GM21390 (cell line): Measurements from ENCODE around the gene MTA1.

Source experiments
- ATAC-seq: cut with Tn5 transposase; IDR thresholded peaks from one replicate; pipeline ENCODE4 v1.9.1; 2021; ENCODE audit not compliant: unreplicated experiment

Gene MTA1

GRCh38 chr14:105442125-105442524 lies 22.5 kb downstream of the MTA1 start:
- ATAC-seq = no peak

DNA sequence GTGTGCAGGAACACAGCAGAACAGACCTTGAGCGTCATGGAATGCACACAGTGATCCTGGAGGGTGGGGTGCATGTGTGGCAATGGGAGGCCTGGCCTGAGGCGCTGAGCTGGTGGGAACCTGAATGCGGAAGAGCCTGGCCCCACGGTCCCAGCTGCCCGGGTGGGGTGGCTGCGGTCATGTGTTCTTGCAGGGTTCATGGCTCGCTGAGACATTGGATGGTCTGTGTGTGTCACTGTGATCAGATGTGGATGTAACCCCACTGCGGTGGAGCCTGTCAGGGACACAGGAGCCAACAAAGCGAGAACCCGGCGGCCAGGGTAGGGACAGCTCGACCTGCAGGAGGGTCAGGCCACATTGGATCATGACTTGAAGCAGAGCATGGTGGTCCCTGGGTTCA lies 23.2 kb downstream of the MTA1 start:
- no peak for ATAC-seq

DNA sequence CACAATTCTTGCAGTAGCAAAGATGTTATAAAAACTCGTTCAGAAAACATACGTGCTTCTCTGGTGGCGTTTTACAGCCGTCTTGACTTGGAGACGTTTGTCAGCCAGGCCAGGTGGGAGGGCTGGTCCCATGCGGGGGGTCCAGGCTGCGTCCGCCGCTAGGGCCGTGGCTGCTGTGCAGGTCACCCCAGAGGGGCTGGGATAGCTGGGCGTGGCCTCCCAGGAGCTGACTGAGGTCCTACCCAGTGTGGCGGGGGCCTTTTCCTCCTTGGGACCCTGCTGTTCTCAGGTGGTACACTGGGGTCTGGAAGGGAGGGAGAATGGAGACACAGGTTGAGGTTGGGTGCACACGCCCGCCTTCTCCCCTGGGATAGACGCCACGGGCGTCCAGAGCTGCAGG lies 25.2 kb downstream of the MTA1 start:
- ATAC-seq = no peak

DNA sequence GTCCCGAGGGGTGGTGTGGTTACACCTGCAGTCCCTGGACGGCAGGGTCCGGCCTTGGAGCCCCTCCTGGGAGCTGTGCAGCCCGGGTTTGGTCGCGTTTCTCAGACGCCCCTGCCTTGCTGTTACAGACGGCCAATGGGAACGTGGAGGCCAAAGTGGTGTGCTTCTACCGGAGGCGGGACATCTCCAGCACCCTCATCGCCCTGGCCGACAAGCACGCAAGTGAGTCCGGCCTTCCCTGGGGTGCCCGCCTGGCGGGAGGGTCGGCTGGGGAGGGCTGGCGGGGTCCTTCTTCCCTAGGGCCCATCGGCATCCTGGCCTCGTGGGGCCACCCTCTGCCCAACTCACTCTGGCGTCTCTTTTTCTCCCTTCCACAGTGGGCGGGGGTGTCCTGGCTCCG lies 25.7 kb downstream of the MTA1 start:
- ATAC-seq = no peak

DNA sequence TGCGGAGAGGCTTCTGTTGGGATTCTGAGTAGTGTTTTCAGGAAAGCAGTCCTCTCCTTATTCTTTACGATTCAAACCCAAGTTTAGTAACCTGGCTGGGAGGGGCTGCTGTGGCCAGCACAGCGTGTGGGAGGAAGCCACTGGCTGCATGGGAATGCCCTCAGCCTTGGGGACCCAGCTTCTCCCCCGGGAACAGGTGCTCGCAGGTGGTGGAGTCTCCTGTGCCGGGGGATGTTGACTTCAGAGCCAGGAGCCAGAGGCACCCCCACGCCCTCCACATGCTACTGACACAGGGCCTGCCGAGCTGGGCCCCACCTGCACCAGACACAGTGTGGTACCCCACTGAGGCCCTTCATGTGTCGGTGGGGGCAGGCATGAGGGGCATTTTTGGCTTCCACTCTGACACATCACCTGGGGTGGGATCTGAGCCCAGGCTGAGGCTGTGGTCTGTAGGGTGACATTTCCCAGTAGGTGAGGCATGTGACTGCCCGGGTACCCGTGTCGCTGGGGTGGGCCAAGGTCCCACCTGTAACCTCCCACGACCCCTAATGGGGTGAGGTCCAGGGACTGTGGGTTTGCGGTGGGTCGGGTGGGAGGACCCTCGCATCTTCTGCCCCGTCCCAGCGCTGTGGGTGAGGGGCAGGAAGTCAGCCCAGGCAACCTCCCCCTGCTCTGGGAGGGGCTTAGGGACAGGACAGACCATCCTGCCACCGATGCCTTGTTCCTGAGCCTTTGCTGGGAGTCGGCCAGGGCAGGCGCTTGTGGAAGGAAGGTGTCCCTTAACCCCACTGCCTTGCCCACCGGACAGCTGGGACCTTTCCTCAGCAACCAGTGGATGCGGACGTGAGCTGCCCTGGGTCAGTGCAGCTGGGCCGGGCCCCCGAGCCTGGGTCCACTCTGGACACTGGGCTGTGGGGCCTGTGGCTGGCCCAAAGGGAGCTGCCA lies 26.5 kb downstream of the MTA1 start:
- no peak for ATAC-seq

DNA sequence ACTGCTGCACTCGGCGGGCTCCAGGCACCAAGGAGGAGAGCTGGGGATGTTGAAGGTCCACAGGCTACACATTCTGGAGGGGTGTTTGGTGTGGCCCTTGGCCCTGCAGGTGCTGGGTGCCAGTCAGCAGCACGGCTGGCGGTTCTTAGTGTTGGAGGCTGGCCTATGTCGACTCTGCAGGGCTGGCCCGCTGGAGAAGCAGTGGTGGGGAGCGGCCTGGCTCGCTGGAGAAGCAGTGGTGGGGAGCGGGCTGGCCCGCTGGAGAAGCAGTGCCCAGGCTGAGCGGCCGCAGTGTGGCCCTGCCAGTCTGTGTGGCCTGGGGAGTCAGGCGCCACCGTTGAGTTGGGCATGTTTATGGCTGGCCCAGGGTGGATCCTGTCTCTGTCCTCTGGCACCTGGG lies 27.3 kb downstream of the MTA1 start:
- no peak for ATAC-seq

- no peak for ATAC-seq
Measured at GRCh38 chr14:105447651-105448640, 28.3 kb downstream of the MTA1 start.

DNA sequence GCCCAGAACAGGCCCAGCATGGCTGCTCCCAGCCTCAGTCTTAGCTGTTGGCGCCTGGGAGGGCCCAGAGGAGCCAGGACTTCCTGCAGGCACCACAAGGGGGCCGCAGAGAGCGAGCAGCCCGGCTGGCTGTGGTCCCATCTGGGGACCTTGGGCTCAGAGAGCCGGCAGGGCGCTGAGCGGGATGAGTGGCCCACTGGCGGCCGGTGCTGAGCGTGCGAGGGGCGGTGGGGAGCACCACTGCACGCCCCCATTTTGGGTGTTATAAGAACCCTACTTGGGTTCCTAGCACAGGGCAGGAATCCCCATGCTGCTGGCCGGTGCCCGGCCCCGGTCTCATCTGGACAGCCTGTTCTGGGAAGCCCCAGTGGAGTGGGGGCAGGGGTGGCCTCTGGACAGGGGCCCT lies 29.1 kb downstream of the MTA1 start:
- no peak for ATAC-seq

DNA sequence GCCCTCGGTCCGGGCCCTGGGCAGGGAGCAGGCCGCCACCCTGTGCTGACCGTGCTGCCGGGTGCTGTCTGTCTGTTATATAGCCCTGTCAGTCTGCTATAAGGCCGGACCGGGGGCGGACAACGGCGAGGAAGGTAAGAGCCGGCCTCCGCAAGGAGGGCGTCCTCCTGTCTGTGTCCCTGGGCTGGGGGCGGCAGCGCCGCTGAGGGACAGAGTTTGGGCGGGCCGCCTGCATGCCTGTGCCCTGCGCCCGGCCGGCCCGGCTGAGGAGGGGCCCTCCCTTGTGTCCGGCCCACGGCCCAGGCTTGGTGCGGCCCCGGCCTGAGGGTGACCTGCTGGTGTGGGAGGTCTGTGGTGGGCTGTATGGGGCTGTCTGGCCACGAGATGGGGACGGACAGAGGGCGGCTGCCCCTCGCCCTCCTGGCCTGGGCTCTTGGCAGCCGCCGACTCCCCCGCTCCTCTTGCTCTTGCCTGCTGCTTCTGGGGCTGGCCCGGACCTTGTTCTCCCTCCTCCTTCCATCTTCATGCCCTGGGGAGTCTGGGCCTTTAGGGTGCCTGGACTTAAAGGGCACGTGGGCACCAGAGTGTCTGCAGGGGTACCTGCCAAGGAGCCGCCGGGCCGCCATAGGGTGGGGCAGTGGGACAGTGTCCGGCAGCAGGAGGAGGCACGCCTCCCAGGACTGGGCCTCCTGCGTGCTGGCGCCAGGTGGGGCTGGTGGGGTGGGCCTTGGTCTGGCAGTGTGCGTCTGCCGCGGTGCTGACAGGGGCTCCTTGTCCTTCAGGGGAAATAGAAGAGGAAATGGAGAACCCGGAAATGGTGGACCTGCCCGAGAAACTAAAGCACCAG lies 29.9 kb downstream of the MTA1 start:
- no peak for ATAC-seq

DNA sequence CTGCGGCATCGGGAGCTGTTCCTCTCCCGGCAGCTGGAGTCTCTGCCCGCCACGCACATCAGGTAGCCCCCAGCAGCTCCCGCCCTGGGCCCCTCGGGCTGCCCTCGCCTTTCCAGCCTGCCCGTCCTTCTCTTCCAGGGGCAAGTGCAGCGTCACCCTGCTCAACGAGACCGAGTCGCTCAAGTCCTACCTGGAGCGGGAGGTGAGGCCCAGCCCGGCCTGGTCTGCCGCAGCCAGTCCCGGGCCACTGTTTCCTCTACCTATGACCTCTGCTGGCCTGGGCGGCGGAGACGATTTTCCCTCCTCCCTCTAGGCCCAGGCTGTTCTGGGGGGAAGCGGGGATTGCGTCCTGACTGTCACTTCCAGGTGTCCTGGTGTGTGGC lies 30.5 kb downstream of the MTA1 start:
- ATAC-seq = no peak

- ATAC-seq = no peak
Measured at GRCh38 chr14:105450864-105451720, 31.5 kb downstream of the MTA1 start.

DNA sequence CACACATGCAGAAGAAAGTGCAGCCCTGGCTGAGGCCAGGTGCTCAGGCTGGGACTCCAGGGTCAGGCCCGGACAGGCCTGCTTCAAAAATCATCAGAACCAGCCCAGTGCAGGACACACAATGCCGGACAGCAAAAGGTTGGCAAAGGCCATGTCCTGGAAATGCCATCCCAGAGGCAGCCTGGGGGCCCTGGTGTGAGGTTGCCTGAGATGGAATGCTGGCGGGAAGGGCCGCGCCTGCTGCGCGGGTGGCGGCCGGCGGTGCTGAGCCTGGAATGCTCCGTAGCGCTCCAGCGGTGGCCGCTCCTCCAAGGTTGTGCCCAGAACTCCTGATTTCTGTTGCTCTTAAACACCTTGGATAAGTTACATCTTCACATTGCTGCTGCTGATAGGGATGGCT lies 33.3 kb downstream of the MTA1 start:
- ATAC-seq = no peak

GRCh38 chr14:105453847-105454246 lies 34.2 kb downstream of the MTA1 start:
- ATAC-seq = no peak

DNA sequence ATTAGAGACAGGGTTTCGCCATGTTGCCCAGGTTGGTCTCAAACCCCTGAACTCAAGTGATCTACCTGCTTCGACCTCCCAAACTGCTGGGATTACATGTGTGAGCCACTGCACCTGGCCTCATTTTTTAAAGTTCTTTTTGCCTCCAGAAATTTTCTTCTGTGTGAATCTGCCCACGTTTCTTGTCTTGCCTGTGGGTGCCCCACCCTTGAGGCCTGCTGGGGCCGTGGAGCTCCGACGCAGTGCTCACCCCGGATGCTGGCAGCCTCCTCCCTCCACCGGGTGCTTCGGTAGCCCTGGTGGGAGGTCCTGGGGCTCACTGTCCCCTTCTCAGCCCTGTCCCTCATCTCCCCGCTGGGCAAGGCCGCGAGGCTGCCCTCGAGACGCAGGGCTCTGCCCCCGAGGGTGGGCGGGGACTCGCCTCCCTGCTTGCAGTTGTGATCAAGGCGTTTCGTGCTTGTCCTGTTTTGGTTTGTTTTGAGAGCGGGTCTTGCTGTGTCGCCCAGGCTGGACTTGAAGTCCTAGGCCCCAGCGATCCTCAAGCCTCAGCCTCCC lies 35.5 kb downstream of the MTA1 start:
- no peak for ATAC-seq

GRCh38 chr14:105455766-105456660 lies 36.4 kb downstream of the MTA1 start:
- no peak for ATAC-seq

DNA sequence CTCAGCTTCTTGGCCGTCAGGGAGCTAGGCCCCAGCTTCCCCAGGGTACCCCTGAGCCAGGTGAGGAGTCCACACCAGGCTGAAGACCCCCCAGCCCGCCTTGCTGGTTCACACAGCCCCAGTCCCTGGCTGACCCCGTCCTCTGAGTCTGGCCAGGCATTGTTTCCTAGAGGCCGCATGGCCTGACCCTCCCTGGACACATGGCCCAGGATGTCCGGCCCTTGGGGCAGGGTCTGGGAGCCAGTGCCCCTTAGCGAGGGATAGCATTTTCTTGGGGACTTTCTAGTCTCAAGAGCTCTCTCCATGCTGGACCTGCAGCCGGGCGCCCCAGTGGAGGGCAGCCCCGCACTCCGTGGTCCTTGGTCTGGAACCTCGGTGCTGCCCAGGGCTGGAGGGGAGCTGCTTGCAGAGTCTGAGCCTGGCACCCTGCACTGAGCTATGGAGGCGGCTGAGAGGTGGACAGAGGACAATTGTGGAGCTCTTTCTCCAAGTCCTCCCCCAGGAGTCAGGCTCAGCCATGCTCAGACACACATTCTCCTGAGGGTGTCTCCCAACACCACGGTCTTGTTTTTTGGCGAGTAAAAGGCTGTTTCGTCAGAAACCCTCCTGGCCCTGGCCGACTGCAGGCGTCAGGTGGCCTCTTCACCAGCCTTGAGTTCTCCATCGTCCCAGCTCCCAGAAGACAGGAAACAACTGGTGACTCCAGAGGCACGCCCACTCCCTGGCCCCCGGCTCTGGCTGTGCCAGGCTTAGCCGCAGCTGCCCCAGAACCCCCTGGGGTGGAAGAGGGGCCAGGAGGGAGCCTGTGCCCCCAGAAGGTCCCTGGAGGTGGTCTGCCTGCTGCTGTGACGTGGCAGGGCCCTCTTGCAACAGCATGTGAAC lies 37.4 kb downstream of the MTA1 start:
- no peak for ATAC-seq

DNA sequence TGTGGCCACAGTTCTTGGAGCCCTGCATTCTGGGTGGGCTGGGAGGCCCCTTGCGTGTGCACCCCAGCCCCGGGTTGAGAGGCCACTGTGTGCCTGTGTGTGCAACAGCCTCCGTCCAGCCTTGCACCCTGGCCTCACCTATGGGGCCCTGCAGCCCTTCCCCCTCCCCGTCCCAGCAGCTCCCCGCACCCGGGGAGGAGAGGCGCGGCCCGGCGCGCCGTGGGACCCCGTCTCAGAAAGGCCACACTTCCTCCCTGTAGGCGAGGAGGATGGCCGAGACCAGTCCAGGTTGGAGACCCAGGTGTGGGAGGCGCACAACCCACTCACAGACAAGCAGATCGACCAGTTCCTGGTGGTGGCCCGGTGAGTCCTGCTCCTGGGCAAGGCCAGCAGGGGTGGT lies 38.4 kb downstream of the MTA1 start:
- no peak for ATAC-seq

- no peak for ATAC-seq
Measured at GRCh38 chr14:105458571-105458970, 38.9 kb downstream of the MTA1 start.
